K562 (cell line): ENCODE data around the gene PARD3B. TPM values are rescaled to one million over a fixed set of nuclear protein-coding genes. Genes with fewer than 3 reads are reported as not detected.

Experiments
- CBX3 ChIP-seq, 2 experiments: IDR thresholded peaks; 1 replicate in 1 of 2; 2 replicates in 1 of 2; pipeline ENCODE4 v1.6.1; 2012; ENCODE audit warnings: inconsistent platforms in 2 of 2, low read length in 2 of 2, borderline replicate concordance in 1 of 2, control low read depth in 1 of 2
- EWSR1 ChIP-seq: fragments of 450-650 bp; IDR thresholded peaks from 2 replicates; pipeline ENCODE4 v1.6.1; 2018; ENCODE audit warnings: borderline replicate concordance, mild to moderate bottlenecking, low read depth, moderate library complexity; ENCODE audit not compliant: partially characterized antibody
- FOXA3 ChIP-seq, 2 experiments: fragments of 450-650 bp in 1 of 2; sonication (generic) in 1 of 2; formaldehyde crosslinking; IDR thresholded peaks in 1 of 2; conservative IDR thresholded peaks in 1 of 2; 2 replicates each; pipeline versions ENCODE4 v1.4.0 to v1.8.0; 2020 to 2022; ENCODE audit warnings: mild to moderate bottlenecking in 2 of 2, missing genetic modification reagents in 1 of 2
- ILF3 ChIP-seq: fragments of 450-650 bp; IDR thresholded peaks from 2 replicates; pipeline ENCODE4 v1.6.1; 2018; ENCODE audit warnings: antibody characterized with exemption, mild to moderate bottlenecking, moderate library complexity, borderline replicate concordance
- NFE2 ChIP-seq: IDR thresholded peaks from 2 replicates; pipeline ENCODE4 v1.6.1; 2014; ENCODE audit warnings: antibody characterized with exemption, low read depth
- polyA plus RNA-seq, 8 experiments: library from polyadenylated mRNA; depleted of rRNA in 4 of 8; stranded (reverse) in 5 of 8; unstranded in 3 of 8; fragments of >200 nt; fragmentation: Nextera tagmentation in 2 of 8; fragmentation: Illumina TruSeq in 1 of 8; extraction: Ambion mirVana in 2 of 8; extraction: Trizol in 1 of 8; gene quantifications; 2 replicates each; pipeline versions ENCODE4 v1.2.1 to v1.2.3, GENCODE V29; 2011 to 2014; ENCODE audit warnings: inconsistent platforms in 1 of 8, missing spikeins in 1 of 8
- total RNA-seq, 7 experiments: library from RNA; depleted of rRNA in 6 of 7; stranded (reverse); fragments of >200 nt in 6 of 7; fragmentation: Illumina TruSeq in 2 of 7; extraction: Trizol in 2 of 7; gene quantifications; 2 replicates each; pipeline versions ENCODE4 v1.2.1 to v1.2.3, GENCODE V29; 2011 to 2021; ENCODE audit warnings: low replicate concordance in 1 of 7
- TF ChIP-seq, protein P1 (sequence below): sonication (generic); formaldehyde crosslinking; IDR thresholded peaks from 2 replicates; pipeline ENCODE4 v1.8.1; 2023; ENCODE audit warnings: mild to moderate bottlenecking, missing genetic modification reagents
- TF ChIP-seq, protein P2 (sequence below), 2 experiments: fragments of 450-650 bp; IDR thresholded peaks; 2 replicates each; pipeline ENCODE4 v1.6.1; 2016
- TF ChIP-seq, protein P3 (sequence below): fragments of 450-650 bp; IDR thresholded peaks from 2 replicates; pipeline ENCODE4 v1.6.1; 2016; ENCODE audit warnings: borderline replicate concordance
- TF ChIP-seq, protein P4 (sequence below), 2 experiments: IDR thresholded peaks; 2 replicates each; pipeline ENCODE4 v1.6.1; 2011; ENCODE audit warnings: borderline replicate concordance in 1 of 2, control low read depth in 1 of 2, low read depth in 1 of 2, low read length in 1 of 2, mild to moderate bottlenecking in 1 of 2, mixed read lengths in 1 of 2, moderate library complexity in 1 of 2; ENCODE audit not compliant: insufficient read depth in 1 of 2, insufficient read length in 1 of 2, poor library complexity in 1 of 2, severe bottlenecking in 1 of 2; ENCODE audit errors: extremely low read depth in 1 of 2
- TF ChIP-seq, protein P5 (sequence below), 3 experiments: fragments of 200-800 bp in 1 of 3; fragments of 250-450 bp in 1 of 3; fragments of 450-650 bp in 1 of 3; sonication (Bioruptor Pico) in 1 of 3; sonication (Bioruptor generic) in 1 of 3; formaldehyde crosslinking in 1 of 3; IDR thresholded peaks; 2 replicates each; pipeline versions ENCODE4 v1.6.1 to v1.8.0; 2016 to 2022; ENCODE audit warnings: mild to moderate bottlenecking in 2 of 3, missing genetic modification characterization in 2 of 3, missing compliant biosample characterization in 1 of 3, moderate library complexity in 1 of 3

PARD3B gene
- total and polyA plus RNA-seq, 9 of the 15 experiments (the other 6 are each of a cell fraction or from before 2014, with no cell fraction given) = 0.15 to 3.0 (median 1.1) TPM

DNA sequence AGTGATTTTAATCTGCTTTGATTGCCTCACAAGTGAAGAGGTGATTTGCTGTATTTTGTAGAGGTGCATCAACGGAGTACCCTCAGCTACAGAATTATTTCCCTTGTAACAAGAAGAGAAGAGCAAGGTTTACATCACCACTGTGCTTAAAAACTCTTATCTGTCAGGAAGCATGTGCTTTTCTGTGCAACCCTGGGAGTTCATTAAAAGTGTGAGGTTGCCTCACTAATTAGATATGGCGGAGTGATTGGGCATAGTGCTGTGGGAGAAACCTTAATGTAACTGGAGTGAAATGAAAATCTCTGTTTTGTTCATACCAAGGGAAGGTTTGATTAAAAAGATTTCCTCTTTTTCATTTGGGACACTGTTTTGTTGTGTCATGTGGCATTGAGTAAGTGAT, 544.7 kb downstream of the PARD3B start (continued):
- no peak for TF ChIP-seq FOXA3 (CRISPR knock-in tag; conservative IDR thresholded peaks at IDR 0.05 in 1 of 2, IDR thresholded peaks at IDR 0.05 in 1 of 2)
- TF ChIP-seq, protein P1, sequence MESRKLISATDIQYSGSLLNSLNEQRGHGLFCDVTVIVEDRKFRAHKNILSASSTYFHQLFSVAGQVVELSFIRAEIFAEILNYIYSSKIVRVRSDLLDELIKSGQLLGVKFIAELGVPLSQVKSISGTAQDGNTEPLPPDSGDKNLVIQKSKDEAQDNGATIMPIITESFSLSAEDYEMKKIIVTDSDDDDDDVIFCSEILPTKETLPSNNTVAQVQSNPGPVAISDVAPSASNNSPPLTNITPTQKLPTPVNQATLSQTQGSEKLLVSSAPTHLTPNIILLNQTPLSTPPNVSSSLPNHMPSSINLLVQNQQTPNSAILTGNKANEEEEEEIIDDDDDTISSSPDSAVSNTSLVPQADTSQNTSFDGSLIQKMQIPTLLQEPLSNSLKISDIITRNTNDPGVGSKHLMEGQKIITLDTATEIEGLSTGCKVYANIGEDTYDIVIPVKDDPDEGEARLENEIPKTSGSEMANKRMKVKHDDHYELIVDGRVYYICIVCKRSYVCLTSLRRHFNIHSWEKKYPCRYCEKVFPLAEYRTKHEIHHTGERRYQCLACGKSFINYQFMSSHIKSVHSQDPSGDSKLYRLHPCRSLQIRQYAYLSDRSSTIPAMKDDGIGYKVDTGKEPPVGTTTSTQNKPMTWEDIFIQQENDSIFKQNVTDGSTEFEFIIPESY (CRISPR knock-in tag) = no peak
- TF ChIP-seq, protein P2, sequence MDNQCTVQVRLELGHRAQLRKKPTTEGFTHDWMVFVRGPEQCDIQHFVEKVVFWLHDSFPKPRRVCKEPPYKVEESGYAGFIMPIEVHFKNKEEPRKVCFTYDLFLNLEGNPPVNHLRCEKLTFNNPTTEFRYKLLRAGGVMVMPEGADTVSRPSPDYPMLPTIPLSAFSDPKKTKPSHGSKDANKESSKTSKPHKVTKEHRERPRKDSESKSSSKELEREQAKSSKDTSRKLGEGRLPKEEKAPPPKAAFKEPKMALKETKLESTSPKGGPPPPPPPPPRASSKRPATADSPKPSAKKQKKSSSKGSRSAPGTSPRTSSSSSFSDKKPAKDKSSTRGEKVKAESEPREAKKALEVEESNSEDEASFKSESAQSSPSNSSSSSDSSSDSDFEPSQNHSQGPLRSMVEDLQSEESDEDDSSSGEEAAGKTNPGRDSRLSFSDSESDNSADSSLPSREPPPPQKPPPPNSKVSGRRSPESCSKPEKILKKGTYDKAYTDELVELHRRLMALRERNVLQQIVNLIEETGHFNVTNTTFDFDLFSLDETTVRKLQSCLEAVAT (IDR thresholded peaks at IDR 0.05) = no peak
- TF ChIP-seq, protein P3, sequence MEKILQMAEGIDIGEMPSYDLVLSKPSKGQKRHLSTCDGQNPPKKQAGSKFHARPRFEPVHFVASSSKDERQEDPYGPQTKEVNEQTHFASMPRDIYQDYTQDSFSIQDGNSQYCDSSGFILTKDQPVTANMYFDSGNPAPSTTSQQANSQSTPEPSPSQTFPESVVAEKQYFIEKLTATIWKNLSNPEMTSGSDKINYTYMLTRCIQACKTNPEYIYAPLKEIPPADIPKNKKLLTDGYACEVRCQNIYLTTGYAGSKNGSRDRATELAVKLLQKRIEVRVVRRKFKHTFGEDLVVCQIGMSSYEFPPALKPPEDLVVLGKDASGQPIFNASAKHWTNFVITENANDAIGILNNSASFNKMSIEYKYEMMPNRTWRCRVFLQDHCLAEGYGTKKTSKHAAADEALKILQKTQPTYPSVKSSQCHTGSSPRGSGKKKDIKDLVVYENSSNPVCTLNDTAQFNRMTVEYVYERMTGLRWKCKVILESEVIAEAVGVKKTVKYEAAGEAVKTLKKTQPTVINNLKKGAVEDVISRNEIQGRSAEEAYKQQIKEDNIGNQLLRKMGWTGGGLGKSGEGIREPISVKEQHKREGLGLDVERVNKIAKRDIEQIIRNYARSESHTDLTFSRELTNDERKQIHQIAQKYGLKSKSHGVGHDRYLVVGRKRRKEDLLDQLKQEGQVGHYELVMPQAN = no peak
- TF ChIP-seq, protein P4, sequence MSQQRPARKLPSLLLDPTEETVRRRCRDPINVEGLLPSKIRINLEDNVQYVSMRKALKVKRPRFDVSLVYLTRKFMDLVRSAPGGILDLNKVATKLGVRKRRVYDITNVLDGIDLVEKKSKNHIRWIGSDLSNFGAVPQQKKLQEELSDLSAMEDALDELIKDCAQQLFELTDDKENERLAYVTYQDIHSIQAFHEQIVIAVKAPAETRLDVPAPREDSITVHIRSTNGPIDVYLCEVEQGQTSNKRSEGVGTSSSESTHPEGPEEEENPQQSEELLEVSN (IDR thresholded peaks at IDR 0.05; ENCODE audit: borderline replicate concordance in 1 of 2, extremely low read depth in 1 of 2, insufficient read depth in 1 of 2, insufficient read length in 1 of 2, low read depth in 1 of 2, low read length in 1 of 2, poor library complexity in 1 of 2, severe bottlenecking in 1 of 2) = no peak
- TF ChIP-seq, protein P5, sequence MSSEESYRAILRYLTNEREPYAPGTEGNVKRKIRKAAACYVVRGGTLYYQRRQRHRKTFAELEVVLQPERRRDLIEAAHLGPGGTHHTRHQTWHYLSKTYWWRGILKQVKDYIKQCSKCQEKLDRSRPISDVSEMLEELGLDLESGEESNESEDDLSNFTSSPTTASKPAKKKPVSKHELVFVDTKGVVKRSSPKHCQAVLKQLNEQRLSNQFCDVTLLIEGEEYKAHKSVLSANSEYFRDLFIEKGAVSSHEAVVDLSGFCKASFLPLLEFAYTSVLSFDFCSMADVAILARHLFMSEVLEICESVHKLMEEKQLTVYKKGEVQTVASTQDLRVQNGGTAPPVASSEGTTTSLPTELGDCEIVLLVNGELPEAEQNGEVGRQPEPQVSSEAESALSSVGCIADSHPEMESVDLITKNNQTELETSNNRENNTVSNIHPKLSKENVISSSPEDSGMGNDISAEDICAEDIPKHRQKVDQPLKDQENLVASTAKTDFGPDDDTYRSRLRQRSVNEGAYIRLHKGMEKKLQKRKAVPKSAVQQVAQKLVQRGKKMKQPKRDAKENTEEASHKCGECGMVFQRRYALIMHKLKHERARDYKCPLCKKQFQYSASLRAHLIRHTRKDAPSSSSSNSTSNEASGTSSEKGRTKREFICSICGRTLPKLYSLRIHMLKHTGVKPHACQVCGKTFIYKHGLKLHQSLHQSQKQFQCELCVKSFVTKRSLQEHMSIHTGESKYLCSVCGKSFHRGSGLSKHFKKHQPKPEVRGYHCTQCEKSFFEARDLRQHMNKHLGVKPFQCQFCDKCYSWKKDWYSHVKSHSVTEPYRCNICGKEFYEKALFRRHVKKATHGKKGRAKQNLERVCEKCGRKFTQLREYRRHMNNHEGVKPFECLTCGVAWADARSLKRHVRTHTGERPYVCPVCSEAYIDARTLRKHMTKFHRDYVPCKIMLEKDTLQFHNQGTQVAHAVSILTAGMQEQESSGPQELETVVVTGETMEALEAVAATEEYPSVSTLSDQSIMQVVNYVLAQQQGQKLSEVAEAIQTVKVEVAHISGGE (CRISPR knock-in tag; IDR thresholded peaks at IDR 0.05) = no peak
- TF ChIP-seq ILF3 = no peak
- no peak for TF ChIP-seq EWSR1
- TF ChIP-seq NFE2 = no peak
- TF ChIP-seq CBX3 (IDR thresholded peaks at IDR 0.05; ENCODE audit: borderline replicate concordance in 1 of 2, low read length in 2 of 2) = no peak
